Tongue (tissue), 2 donors: ENCODE data around the gene REN. TPM values are rescaled to one million over a fixed set of nuclear protein-coding genes. Genes with fewer than 3 reads are reported as not detected.

Experiments used
- DNase-seq: peaks from one replicate; pipeline ENCODE4 v3.0.0-alpha.2; 2015
- total RNA-seq: library from RNA; depleted of rRNA; stranded (reverse); fragments of >200 nt; gene quantifications from one replicate; pipeline ENCODE4 v1.2.3, GENCODE V29; 2014

REN gene
- not detected for total RNA-seq

DNA sequence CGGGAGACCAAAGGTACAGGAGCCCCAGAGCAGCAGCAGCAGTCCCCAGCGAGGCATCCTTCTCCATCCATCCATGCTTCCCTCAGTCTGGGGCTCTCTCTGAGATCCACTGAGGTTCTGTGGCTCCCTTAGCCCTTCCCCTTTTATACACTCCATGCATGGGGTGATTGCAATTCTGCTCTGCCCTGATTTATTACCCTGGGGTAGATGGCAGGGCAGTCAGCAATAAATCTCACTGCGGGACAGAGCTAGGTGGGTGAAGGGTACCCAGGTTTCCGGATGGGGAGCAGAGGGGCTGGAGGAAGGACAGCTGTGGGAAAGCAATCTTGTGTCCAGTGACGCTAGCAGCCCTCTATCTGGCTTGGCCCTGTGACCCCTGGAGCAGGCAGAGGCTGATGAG lies at the start of gene REN:
Gene REN (minus strand): TSS at position 119 of the 400 bp plus-strand sequence. CDS start 44 bp downstream, at position 75.
- DNase-seq = no peak

DNA sequence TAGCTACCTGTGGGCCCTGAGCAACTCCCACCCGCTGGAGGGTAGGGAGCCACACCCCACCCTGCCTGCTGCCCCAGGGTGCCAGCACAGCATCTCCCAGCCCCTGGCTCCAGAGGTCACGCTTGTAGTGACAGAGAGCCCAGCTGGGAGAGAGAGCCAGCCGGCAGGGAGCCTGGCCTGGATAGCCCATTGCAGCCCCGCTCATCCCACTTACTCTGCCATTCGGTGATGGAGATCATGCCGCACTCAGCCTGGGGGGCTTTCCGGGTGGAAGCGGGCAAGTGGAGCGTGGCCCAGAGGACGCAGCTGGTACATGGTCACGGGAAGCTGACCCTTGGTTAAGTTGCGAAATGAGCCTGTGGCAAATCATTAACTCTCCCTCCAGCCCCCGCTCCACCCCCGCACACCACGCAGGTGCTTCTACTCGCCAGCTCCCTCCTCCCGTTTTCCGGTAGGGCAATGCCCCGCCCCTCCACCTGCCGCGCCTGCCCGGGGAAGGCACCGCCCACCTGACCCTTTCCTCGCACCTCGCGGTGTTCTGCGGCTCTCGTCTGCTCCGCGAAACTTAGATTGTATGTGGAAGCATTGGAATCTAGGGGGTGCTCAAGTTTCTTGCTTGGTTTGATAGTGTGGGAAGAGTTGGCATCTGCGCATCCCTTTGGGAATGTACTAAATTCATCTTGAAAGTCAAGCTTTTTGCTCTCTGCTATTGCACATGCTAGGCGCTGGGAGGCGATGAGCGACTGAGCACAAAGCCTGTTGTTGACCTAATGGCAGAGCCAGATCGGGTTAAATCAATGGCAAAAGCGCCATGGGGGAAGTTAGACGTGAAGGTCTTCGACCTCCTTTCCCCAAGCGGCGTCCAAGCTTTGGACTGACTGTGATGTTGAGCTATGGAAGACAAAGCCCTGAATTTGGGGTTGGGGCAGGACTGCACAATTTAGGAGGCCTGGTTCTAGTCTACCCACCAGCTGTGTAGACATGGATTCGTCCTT lies 47.8 kb upstream of the REN start, which contains the start of gene GOLT1A:
Gene GOLT1A (minus strand): TSS at position 321 of the 995 bp plus-strand sequence. CDS start 82 bp downstream, at position 239.
- peak; percentile 83 for DNase-seq

DNA sequence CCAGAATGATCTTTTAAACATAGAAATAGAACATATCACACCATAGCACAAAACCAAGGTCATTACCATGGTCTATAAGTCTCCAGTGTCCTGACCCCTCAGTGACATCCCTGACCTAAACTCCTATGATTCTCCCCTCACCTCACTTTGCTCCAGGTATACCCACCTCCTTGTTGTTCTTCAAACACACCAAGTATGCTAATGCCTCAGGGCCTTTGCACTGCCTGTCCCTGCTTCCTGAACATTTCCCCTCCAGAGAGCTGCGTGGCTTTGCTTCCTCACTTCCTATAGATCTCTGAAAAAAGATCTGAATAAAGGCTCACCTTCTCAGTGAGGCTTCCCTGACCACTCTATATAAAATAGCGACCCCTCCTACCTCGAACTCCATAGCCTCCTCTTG lies 46.6 kb upstream of the REN start:
- no peak for DNase-seq

GRCh38 chr1:204211046-204211445 lies 44.9 kb upstream of the REN start:
- no peak for DNase-seq

- DNase-seq = peak; percentile 73
Measured at GRCh38 chr1:204207136-204207616, 41.0 kb upstream of the REN start.

DNA sequence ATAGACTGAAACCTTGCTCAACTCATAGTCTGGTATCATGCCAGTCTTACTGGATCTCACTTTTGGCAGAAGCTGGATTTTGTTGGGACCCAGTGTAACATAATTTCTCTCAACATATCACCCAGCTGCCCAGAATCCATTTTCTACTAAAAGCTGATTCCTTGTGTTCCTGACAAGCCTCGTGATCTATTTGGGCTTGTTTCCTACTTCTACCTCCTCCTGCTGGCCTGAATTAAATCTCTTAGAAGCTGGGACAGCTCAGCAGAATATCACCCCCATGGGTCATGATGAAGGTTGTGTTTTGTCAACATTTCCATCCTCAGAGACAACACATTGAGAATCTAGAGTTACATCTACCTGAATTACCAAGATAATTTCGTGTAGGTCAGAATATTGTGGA lies 40.0 kb upstream of the REN start:
- DNase-seq = no peak

GRCh38 chr1:204205486-204205885 lies 39.3 kb upstream of the REN start:
- DNase-seq = no peak

GRCh38 chr1:204204944-204205343 lies 38.8 kb upstream of the REN start:
- DNase-seq = no peak

- no peak for DNase-seq
Measured at GRCh38 chr1:204203206-204203767, 37.1 kb upstream of the REN start.

- no peak for DNase-seq
Measured at GRCh38 chr1:204202481-204202880, 36.3 kb upstream of the REN start.

DNA sequence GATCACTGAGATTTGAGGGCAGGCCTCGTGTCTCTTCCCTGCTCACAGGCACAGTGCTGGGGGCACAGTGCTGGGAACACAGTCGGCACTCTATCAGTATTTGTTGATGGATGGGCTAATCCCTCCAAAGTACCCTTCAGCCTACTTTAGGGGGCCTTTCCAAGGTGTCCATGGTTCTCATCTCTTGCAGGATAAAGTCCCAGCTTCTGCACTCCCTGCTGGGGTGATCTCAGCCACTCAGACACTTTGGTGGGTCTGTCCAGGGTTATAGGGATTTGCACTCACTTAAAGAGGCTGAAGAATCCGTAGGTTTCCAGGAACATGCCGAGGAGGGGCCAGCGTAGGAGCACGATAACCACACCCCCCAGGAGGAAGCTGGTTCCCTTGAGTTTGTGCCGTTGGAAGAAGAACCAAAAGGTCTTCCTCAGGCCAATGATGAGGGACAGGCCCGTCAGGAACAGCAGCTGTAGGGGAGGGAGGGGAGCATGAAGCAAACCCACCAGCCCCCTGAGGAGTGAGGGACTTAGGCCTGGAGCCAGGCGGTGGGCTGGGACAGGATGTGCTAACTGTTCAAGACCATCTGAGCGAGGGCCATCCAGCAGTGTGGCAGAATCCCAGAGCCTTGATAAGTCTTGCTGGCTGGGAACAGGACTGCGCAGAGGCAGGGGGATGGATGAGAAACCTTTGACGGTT lies 35.4 kb upstream of the REN start:
- DNase-seq = peak; percentile 70

DNA sequence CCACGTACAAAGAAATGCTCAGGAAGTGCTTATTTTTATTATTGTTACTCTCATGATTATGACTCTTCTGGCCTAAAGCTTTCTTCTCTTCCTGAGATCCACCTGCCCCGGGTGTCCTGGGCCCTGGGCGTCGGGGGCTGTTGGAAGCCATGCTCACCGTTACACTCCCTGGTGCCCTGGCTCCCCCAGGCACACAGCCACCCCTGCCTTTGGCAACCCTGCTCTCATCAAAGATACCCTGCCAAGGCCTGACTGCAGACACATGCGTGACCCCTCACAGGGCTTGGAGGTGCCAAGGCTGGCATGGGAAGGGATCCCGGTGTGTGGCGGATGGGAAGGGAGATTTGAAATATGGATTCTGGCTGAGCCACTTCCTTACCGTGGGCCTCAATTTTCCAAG lies 33.4 kb upstream of the REN start:
- DNase-seq = no peak

GRCh38 chr1:204198348-204199340 lies 32.5 kb upstream of the REN start:
- peak; percentile 82 for DNase-seq

DNA sequence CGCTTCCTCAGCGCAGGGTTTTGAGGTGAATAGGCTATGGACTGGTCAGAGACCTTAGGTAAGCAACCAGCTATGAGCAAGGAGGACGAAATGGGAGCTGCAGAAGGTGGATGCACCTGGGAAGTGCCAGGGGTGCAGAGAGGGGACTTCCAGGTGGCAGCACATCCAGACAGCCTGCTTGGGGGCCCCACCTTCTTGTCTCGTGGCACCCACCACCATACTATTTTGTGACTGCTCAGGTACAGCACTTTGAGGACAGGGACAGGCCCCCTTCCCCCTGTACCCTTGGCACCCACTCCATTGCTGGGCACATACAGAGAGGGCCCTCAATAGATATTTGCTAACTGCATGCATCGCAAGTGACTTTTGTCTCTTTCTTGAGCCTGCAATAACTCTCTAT lies 30.9 kb upstream of the REN start:
- no peak for DNase-seq

- DNase-seq = peak; percentile 18
Measured at GRCh38 chr1:204196068-204196795, 30.1 kb upstream of the REN start, which contains the start of gene KISS1. Gene KISS1, minus strand, starts transcription at chr1:204196491. Its CDS starts 3,615 bp downstream, at chr1:204192876.

DNA sequence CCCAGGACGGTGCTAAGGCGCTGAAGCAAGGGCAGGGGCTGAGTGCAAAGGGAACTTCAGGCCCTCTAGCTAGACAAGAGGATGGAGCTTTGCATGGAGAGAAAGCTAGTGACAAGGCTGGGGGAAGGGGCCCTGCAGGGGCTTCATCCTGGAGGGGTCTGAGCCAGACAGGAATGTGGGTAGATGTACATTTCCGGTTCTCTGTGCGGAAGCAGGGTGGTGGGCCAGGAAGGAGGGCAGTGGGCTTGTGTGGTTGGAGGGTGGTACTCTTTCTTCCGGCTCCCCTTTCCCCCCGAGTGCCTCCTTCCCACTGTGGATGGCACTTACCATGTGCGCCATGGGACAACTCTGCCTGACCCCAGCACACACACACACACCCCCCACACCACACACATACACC lies 28.6 kb upstream of the REN start:
- no peak for DNase-seq

DNA sequence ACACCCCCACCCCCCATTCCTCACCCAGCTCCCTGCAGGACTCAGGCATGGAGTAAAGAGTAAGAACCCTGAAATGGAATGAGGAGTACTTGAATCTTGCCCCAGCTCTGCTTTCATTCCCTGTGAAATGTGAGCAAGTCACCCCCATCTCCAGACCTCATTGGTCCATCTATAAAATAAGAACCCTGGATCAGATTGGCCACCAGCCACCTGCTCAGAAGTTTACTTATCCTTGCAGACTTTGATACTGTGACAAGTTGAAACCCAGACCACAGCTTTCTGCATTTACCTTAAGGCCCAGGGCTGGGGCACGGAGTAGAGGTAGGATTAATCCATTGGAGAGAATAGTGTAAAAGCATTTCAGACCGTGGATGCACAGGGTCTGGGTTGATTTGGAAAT lies 27.9 kb upstream of the REN start:
- peak; percentile 25 for DNase-seq

DNA sequence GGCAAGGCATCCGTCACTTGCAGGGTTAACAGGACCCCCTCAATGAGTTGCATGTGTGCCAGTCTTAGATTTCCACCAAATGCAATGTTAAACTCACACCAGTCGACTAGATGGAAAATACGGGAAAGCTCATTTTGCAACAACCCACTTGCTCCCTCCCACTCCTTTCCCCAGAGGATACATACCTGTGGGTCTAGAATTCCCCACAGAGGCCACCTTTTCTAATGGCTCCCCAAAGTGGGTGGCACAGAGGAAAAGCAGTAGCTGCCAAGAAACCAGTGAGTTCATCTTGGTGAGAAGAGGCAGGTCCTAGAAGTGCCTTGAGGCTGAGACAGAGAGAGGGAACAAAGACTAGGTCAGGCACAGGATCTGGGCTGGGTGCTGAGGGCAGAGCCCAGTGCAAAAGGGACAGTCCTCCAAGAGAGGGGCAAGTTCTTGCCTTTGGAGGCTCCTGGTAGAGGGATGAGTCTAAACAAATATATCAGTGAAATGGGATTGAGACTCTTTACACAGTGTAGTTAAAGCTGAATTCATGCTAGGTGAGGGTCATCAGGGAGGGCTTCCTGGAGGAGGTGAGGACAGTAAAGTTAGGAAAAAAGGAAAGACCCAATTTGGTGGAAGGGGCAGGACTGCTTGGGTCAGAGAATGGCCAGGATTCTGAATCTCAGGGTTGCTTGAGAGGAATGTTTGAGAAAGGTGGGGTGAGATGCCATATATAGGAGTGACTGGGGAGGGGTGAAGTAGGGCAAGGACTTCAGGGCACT lies 26.6 kb upstream of the REN start:
- DNase-seq = no peak

- DNase-seq = no peak
Measured at GRCh38 chr1:204192046-204192445, 25.9 kb upstream of the REN start.

- DNase-seq = no peak
Measured at GRCh38 chr1:204191456-204191855, 25.3 kb upstream of the REN start.
